C4-2B (cell line): Measurements from ENCODE around the gene POLA2.

Source experiments
- CTCF ChIP-seq: fragments of 450-650 bp; conservative IDR thresholded peaks from 2 replicates; pipeline ENCODE4 v1.5.1; 2017; ENCODE audit warnings: mild to moderate bottlenecking
- ZFX ChIP-seq: fragments of 450-650 bp; IDR thresholded peaks from 2 replicates; pipeline ENCODE4 v1.6.1; 2017

GRCh38 chr11:65216830-65217229, 44.9 kb upstream of the POLA2 start:
- TF ChIP-seq CTCF (no peak), ZFX (no peak)
